Esophagus muscularis mucosa (tissue), 3 donors: ENCODE data around the gene CNTNAP2.

Source experiments
- CTCF ChIP-seq, 3 experiments: fragments of 200-600 bp in 2 of 3; fragments of 450-650 bp in 1 of 3; sonication (generic) in 2 of 3; IDR thresholded peaks; one replicate each; pipeline ENCODE4 v1.5.1; 2017 to 2019; ENCODE audit warnings: antibody characterized with exemption in 3 of 3, mild to moderate bottlenecking in 2 of 3, moderate library complexity in 1 of 3
- EP300 ChIP-seq: sonication (generic); formaldehyde crosslinking; IDR thresholded peaks from one replicate; pipeline ENCODE4 v1.6.1; 2017; ENCODE audit warnings: antibody characterized with exemption

DNA sequence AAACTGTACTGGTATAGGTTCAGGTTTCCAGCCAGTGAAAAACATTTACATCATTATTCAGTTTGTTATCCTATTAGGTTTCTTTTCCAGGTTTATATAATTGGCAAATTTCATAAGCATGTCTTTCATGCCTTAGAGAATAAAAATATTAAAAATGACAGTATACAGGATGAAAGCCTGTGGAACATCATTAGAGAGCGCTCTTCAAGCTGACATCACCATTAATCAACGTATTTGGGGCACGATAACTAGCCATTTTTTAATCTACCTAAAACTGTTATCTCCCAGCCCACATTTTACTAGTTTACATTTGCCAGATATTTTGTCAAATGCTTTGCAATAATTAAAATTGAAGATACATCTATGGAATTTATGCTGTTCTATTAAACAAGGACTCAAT lies 714.1 kb downstream of the CNTNAP2 start:
- TF ChIP-seq CTCF (IDR thresholded peaks at IDR 0.05) (no peak), EP300 (no peak)
